Subcutaneous adipose tissue (tissue), 4 donors: ENCODE measurements around the gene ETV3L. TPM values are rescaled to one million over a fixed set of nuclear protein-coding genes. Genes with fewer than 3 reads are reported as not detected.

Source experiments
- total RNA-seq, 4 donors: library from RNA; depleted of rRNA; stranded (reverse); fragments of >200 nt; gene quantifications; one replicate each; pipeline ENCODE4 v1.1.0, GENCODE V29; 2016
- TF ChIP-seq, protein P1 (sequence below): fragments of 450-650 bp; IDR thresholded peaks from one replicate; pipeline ENCODE4 v1.5.1; 2016; ENCODE audit warnings: low read depth, mild to moderate bottlenecking, control low read depth, antibody characterized with exemption, moderate library complexity

The ETV3L gene
- total RNA-seq, 4 donors from 2014 or later = not detected

- TF ChIP-seq, protein P1, sequence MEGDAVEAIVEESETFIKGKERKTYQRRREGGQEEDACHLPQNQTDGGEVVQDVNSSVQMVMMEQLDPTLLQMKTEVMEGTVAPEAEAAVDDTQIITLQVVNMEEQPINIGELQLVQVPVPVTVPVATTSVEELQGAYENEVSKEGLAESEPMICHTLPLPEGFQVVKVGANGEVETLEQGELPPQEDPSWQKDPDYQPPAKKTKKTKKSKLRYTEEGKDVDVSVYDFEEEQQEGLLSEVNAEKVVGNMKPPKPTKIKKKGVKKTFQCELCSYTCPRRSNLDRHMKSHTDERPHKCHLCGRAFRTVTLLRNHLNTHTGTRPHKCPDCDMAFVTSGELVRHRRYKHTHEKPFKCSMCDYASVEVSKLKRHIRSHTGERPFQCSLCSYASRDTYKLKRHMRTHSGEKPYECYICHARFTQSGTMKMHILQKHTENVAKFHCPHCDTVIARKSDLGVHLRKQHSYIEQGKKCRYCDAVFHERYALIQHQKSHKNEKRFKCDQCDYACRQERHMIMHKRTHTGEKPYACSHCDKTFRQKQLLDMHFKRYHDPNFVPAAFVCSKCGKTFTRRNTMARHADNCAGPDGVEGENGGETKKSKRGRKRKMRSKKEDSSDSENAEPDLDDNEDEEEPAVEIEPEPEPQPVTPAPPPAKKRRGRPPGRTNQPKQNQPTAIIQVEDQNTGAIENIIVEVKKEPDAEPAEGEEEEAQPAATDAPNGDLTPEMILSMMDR = no peak
Measured at GRCh38 chr1:157045250-157046218, 54.1 kb downstream of the ETV3L start, which contains the start of gene ARHGEF11. ARHGEF11 (minus strand) TSS chr1:157045742; CDS start chr1:157044330, 1,412 bp downstream.

DNA sequence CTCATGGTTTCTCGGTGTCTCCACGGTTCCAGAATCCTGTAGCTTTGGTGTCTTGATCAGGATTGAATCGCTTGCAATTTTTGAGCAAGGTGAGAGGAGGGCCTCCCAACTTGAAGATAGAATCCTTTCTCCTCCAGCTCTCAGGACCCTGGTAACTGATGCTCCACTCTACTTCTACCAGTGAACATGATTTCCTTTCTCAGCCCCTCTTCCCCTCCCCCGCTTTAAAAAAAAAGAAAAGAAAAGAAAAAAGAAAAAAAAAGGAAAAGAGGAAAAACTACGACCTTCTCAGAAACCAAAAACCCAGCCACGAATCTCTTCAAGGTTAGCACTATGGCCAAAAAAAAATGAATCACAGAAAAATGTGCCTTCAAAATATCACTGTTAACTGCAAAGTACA, 55.3 kb downstream of the ETV3L start:
- TF ChIP-seq, protein P1 = no peak

- TF ChIP-seq, protein P1 = no peak
Measured at GRCh38 chr1:157043685-157044084, 55.9 kb downstream of the ETV3L start.

DNA sequence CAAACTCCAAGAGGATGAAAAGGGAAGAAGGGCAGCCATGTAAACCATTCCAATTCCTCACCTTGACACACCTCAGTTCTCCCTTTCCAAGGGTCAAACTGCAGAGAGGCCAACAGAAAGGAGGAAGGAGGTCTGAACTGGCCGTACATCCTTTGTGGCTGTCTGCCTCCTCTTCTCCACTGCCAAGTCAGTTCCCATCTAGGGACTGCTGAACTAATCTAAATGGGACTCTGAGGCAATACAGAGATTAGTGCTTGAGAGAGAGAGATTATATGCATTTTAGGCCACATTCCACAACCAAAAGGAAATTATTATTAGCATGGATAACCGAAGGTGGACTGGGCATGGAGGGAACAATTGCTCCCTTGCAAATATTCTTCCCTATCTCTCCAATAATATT, 56.8 kb downstream of the ETV3L start:
- TF ChIP-seq, protein P1 = no peak

Other genes with a start within 250 kb of the ETV3L start
- gene INSRR, start 240.7 kb downstream of the ETV3L start, total RNA-seq = not detected
- under 1 TPM in 2 of 4 donors, not detected in 2; 0.49 to 0.85 TPM for gene NTRK1, start 238.9 kb downstream of the ETV3L start, total RNA-seq
- gene PEAR1, start 206.1 kb downstream of the ETV3L start, total RNA-seq = 10 to 100 TPM in 2 of 4 donors, 1 to 10 TPM in 2; 5.9 to 40.9 (median 8.7) TPM
- gene LRRC71, start 179.2 kb downstream of the ETV3L start, total RNA-seq = under 1 TPM in 1 of 4 donors, not detected in 3; 0.94 TPM
- 10 to 100 TPM; 29.3 to 76.3 (median 35.7) TPM for gene ARHGEF11, start 54.1 kb downstream of the ETV3L start, total RNA-seq
- gene ETV3, start 38.6 kb upstream of the ETV3L start, total RNA-seq = 10 to 100 TPM; 18.9 to 26.4 (median 22.7) TPM